Measurements from ENCODE around the gene MAEL. TPM values are rescaled to one million over a fixed set of nuclear protein-coding genes. Genes with fewer than 3 reads are reported as not detected.

The MAEL gene
- polyA plus RNA-seq, 3 donors: not detected

DNA sequence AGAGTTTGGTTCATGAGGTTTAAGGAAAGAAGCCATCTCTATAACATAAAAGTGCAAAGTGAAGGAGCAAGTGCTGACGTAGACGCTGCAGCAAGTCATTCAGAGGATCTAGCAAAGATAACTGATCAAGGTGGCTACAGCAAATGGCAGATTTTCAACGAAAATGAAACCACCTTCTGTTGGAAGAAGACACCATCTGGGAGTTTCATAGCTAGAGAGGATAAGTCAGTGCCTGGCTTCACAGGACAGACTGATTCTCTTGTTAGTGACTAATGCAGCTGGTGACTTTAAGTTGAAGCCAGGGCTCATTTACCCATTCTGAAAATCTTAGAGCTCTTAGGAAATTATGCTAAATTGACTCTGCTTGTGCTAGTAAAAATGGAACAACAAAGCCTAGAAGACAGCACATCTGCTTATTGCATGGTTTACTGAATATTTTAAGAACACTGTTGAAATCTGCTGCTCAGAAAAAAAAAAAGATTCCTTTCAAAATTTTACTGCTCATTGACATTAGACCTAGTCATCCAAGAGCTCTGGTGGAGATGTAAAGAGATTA, 10.5 kb downstream of the MAEL start:
- TF ChIP-seq, protein P1, sequence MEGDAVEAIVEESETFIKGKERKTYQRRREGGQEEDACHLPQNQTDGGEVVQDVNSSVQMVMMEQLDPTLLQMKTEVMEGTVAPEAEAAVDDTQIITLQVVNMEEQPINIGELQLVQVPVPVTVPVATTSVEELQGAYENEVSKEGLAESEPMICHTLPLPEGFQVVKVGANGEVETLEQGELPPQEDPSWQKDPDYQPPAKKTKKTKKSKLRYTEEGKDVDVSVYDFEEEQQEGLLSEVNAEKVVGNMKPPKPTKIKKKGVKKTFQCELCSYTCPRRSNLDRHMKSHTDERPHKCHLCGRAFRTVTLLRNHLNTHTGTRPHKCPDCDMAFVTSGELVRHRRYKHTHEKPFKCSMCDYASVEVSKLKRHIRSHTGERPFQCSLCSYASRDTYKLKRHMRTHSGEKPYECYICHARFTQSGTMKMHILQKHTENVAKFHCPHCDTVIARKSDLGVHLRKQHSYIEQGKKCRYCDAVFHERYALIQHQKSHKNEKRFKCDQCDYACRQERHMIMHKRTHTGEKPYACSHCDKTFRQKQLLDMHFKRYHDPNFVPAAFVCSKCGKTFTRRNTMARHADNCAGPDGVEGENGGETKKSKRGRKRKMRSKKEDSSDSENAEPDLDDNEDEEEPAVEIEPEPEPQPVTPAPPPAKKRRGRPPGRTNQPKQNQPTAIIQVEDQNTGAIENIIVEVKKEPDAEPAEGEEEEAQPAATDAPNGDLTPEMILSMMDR (IDR thresholded peaks at IDR 0.05): no peak
- H3K27ac Mint-ChIP-seq: no peak overlapping the region
- peaks cover 2 to 10% (median 7%) of the 10 kb centered on the region in 7 donors for H3K9me3 Mint-ChIP-seq
- no peak overlapping the region for H3K27ac ChIP-seq (ENCODE audit: low read depth in 1 of 2, low read length in 2 of 2)
- no peaks in the 10 kb centered on the region for H3K27me3 ChIP-seq (ENCODE audit: control insufficient read depth in 2 of 2, insufficient read depth in 2 of 2, low read length in 2 of 2)
- no peak overlapping the region for H2AFZ ChIP-seq (ENCODE audit: insufficient read depth, low read depth, low read length, poor library complexity, severe bottlenecking)
- H4K20me1 ChIP-seq (ENCODE audit: insufficient read depth, low read length): no peaks in the 10 kb centered on the region
- 78% methylated on average over 1 of the region's 3 CpGs for WGBS (ENCODE audit: insufficient coverage)
- peaks cover 3 to 10% of the 10 kb centered on the region in 2 donors for H3K9me3 ChIP-seq (replicated peaks in 1 of 2; ENCODE audit: control insufficient read depth in 1 of 2, insufficient read depth in 1 of 2, low read length in 2 of 2)
- H3K4me1 ChIP-seq (ENCODE audit: control insufficient read depth in 1 of 2, insufficient read depth in 2 of 2, low read length in 2 of 2): no peaks in the 10 kb centered on the region
- no peaks in the 10 kb centered on the region for H3K36me3 ChIP-seq (replicated peaks in 1 of 2; ENCODE audit: control insufficient read depth in 1 of 2, insufficient read depth in 2 of 2, low read length in 2 of 2)
- DNase-seq: no peak
- no peaks in the 10 kb centered on the region for H3K4me1 Mint-ChIP-seq
- no peaks in the 10 kb centered on the region for H3K79me2 ChIP-seq (ENCODE audit: insufficient read depth, low read length)
- no peaks in the 10 kb centered on the region for H3K36me3 Mint-ChIP-seq
- no peaks in the 10 kb centered on the region for H3K27me3 Mint-ChIP-seq (ENCODE audit: low read depth in 3 of 3)
- H3K4me3 ChIP-seq (replicated peaks in 1 of 3; ENCODE audit: low read depth in 2 of 3, low read length in 3 of 3): no peak overlapping the region
- no peak overlapping the region for H3K4me2 ChIP-seq (replicated peaks; ENCODE audit: extremely low read depth, low read length, poor library complexity, severe bottlenecking)
- H3K4me3 Mint-ChIP-seq: no peak overlapping the region
- intact Hi-C loops (cut with micrococcal nuclease): no loop called here
- H3K9ac ChIP-seq (ENCODE audit: insufficient read depth, low read length, poor library complexity, severe bottlenecking): no peak overlapping the region

DNA sequence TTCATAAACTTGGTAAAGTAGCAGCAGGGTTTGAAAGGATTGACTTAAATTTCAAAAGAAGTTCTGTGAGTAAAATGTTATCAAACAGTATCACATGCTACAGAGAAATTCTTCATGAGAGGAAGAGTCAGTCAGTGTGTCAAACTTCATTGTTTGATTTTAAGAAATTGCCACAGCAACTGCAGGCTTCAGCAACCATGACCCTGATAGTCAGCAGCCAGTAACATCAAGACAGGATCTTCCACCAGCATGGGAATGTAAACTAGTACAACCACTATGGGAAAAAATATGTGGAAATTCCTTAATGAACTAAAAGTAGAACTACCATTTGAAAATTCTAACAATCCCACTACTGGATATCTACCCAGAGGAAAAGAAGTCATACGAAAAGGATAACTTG, 11.5 kb downstream of the MAEL start:
- no peak overlapping the region for H3K4me2 ChIP-seq (replicated peaks; ENCODE audit: extremely low read depth, low read length, poor library complexity, severe bottlenecking)
- no peaks in the 10 kb centered on the region for H3K79me2 ChIP-seq (ENCODE audit: insufficient read depth, low read length)
- H3K9ac ChIP-seq (ENCODE audit: insufficient read depth, low read length, poor library complexity, severe bottlenecking): no peak overlapping the region
- no peak overlapping the region for H3K4me3 Mint-ChIP-seq
- H3K4me1 ChIP-seq (ENCODE audit: control insufficient read depth in 1 of 2, insufficient read depth in 2 of 2, low read length in 2 of 2): no peaks in the 10 kb centered on the region
- no peaks in the 10 kb centered on the region for H3K4me1 Mint-ChIP-seq
- no CpG with 5 or more reads among the region's 1 CpG for WGBS (ENCODE audit: insufficient coverage)
- H3K27me3 ChIP-seq (ENCODE audit: control insufficient read depth in 2 of 2, insufficient read depth in 2 of 2, low read length in 2 of 2): no peaks in the 10 kb centered on the region
- H3K9me3 ChIP-seq (replicated peaks in 1 of 2; ENCODE audit: control insufficient read depth in 1 of 2, insufficient read depth in 1 of 2, low read length in 2 of 2): peaks cover 3 to 10% of the 10 kb centered on the region in 2 donors
- no peak for DNase-seq
- no peak overlapping the region for H3K27ac ChIP-seq (ENCODE audit: low read depth in 1 of 2, low read length in 2 of 2)
- no peak overlapping the region for H2AFZ ChIP-seq (ENCODE audit: insufficient read depth, low read depth, low read length, poor library complexity, severe bottlenecking)
- H3K27me3 Mint-ChIP-seq (ENCODE audit: low read depth in 3 of 3): no peaks in the 10 kb centered on the region
- H3K9me3 Mint-ChIP-seq: peaks cover 2 to 10% (median 7%) of the 10 kb centered on the region in 7 donors
- H3K27ac Mint-ChIP-seq: no peak overlapping the region
- intact Hi-C loops (cut with micrococcal nuclease): no loop called here
- no peaks in the 10 kb centered on the region for H4K20me1 ChIP-seq (ENCODE audit: insufficient read depth, low read length)
- H3K4me3 ChIP-seq (replicated peaks in 1 of 3; ENCODE audit: low read depth in 2 of 3, low read length in 3 of 3): no peak overlapping the region
- no peaks in the 10 kb centered on the region for H3K36me3 Mint-ChIP-seq
- H3K36me3 ChIP-seq (replicated peaks in 1 of 2; ENCODE audit: control insufficient read depth in 1 of 2, insufficient read depth in 2 of 2, low read length in 2 of 2): no peaks in the 10 kb centered on the region
- TF ChIP-seq, protein P1 (IDR thresholded peaks at IDR 0.05): no peak
